ENCODE data around the gene ADAM29.

- no peak for TF ChIP-seq POLR2A (IDR thresholded peaks at IDR 0.05; ENCODE audit: borderline replicate concordance, extremely low read depth, insufficient read depth, insufficient read length)
- no peak for TF ChIP-seq CTCF (IDR thresholded peaks at IDR 0.05 in 2 of 3, conservative IDR thresholded peaks at IDR 0.05 in 1 of 3; ENCODE audit: borderline replicate concordance in 1 of 3, insufficient read depth in 1 of 3, low read depth in 2 of 3, low read length in 2 of 3)
- no peak for TF ChIP-seq SRF (IDR thresholded peaks at IDR 0.05; ENCODE audit: low read depth)
- TF ChIP-seq EZH2 (IDR thresholded peaks at IDR 0.05), result no peak
- no peak for TF ChIP-seq JUND (IDR thresholded peaks at IDR 0.05)
- no peak for TF ChIP-seq SIN3A (IDR thresholded peaks at IDR 0.05; ENCODE audit: low read depth)
- no peak for TF ChIP-seq POLR2AphosphoS5 (IDR thresholded peaks at IDR 0.05; ENCODE audit: low read depth, low read length)
- TF ChIP-seq TCF7L2 (IDR thresholded peaks at IDR 0.05; ENCODE audit: borderline replicate concordance, extremely low read depth, insufficient read depth, insufficient read length), result no peak
- TF ChIP-seq REST (IDR thresholded peaks at IDR 0.05; ENCODE audit: low read depth), result no peak
- TF ChIP-seq EZH2phosphoT487 (IDR thresholded peaks at IDR 0.05; ENCODE audit: borderline replicate concordance), result no peak
- no peak for TF ChIP-seq ATF3 (IDR thresholded peaks at IDR 0.05)
These were observed 55.2 kb downstream of the ADAM29 start for GRCh38 chr4:174973336-174973735.
